B cell (primary cell): Measurements from ENCODE around the gene POU2F2. TPM values are rescaled to one million over a fixed set of nuclear protein-coding genes. Genes with fewer than 3 reads are reported as not detected.

Experiments
- ATAC-seq: fragments of 200-7000 bp; cut with Tn5 transposase; one replicate; pipeline ENCODE4 v1.10.0; 2021; ENCODE audit warnings: low read depth, mild to moderate bottlenecking, moderate number of reproducible peaks, moderate library complexity
- CTCF ChIA-PET: fragments of 350-600 bp; sonication (Branson Sonifier 250); formaldehyde crosslinking; loops from one replicate; lab custom pipeline; 2021; ENCODE audit warnings: antibody characterized with exemption, inconsistent platforms; lab: Charles Lee
- POLR2A ChIA-PET: fragments of 350-600 bp; sonication (Branson Sonifier 250); formaldehyde crosslinking; loops from one replicate; lab custom pipeline; 2021; ENCODE audit warnings: antibody characterized with exemption; lab: Charles Lee
- DNase-seq: peaks from one replicate; pipeline ENCODE4 v3.0.0; 2013
- H2AFZ ChIP-seq: 2 replicates; pipeline ENCODE4 v1.6.1; 2012; ENCODE audit warnings: mild to moderate bottlenecking, low read depth, low read length; ENCODE audit not compliant: insufficient read depth, poor library complexity, severe bottlenecking
- H3K27ac ChIP-seq, 2 donors: 1 replicate in 1 of 2; 2 replicates in 1 of 2; pipeline ENCODE4 v1.5.1; 2012 to 2013; ENCODE audit warnings: low read length in 2 of 2, mild to moderate bottlenecking in 2 of 2, moderate library complexity in 1 of 2
- H3K27me3 ChIP-seq, 4 experiments: fragments of 200-600 bp in 1 of 4; sonication (generic) in 1 of 4; replicated peaks in 1 of 4; 1 replicate in 2 of 4; 2 replicates in 2 of 4; pipeline versions ENCODE4 v1.6.1 to v1.7.0; 2013 to 2016; ENCODE audit warnings: low read length in 3 of 4, mild to moderate bottlenecking in 2 of 4, mixed read lengths in 1 of 4, moderate library complexity in 1 of 4; ENCODE audit not compliant: insufficient read depth in 4 of 4, control insufficient read depth in 3 of 4; ENCODE audit errors: control extremely low read depth in 1 of 4
- H3K36me3 ChIP-seq, 2 experiments: replicated peaks in 1 of 2; 1 replicate in 1 of 2; 2 replicates in 1 of 2; pipeline versions ENCODE4 v1.6.1 to v1.7.1; 2013; ENCODE audit warnings: low read length in 1 of 2; ENCODE audit not compliant: insufficient read depth in 2 of 2, control insufficient read depth in 1 of 2; ENCODE audit errors: control extremely low read depth in 1 of 2, extremely low read depth in 1 of 2
- H3K4me1 ChIP-seq, 2 donors: fragments of 200-600 bp in 1 of 2; sonication (generic) in 1 of 2; 1 replicate in 1 of 2; 2 replicates in 1 of 2; pipeline versions ENCODE4 v1.5.1 to v1.6.1; 2013 to 2017; ENCODE audit warnings: low read length in 2 of 2; ENCODE audit not compliant: control insufficient read depth in 2 of 2, insufficient read depth in 2 of 2
- H3K4me2 ChIP-seq: replicated peaks from 2 replicates; pipeline ENCODE3; 2012; ENCODE audit warnings: mild to moderate bottlenecking, low read depth, low read length; ENCODE audit not compliant: poor library complexity, severe bottlenecking
- H3K4me3 ChIP-seq, 5 experiments: fragments of 200-600 bp in 1 of 5; sonication (generic) in 1 of 5; 1 replicate in 3 of 5; 2 replicates in 2 of 5; pipeline versions ENCODE4 v1.5.1 to v1.7.0; 2011 to 2016; ENCODE audit warnings: low read length in 4 of 5, mild to moderate bottlenecking in 4 of 5, low read depth in 2 of 5, control low read depth in 1 of 5, moderate library complexity in 1 of 5; ENCODE audit not compliant: insufficient read depth in 1 of 5; ENCODE audit errors: control extremely low read depth in 1 of 5, extremely low read depth in 1 of 5
- H3K79me2 ChIP-seq: fragments of 200-600 bp; sonication (generic); one replicate; pipeline ENCODE4 v1.6.0; 2016; ENCODE audit warnings: low read length; ENCODE audit not compliant: control insufficient read depth, insufficient read depth
- H3K9ac ChIP-seq: fragments of 200-600 bp; sonication (generic); 2 replicates; pipeline ENCODE4 v1.6.1; 2017; ENCODE audit warnings: mild to moderate bottlenecking, low read length, moderate library complexity
- H3K9me3 ChIP-seq, 3 donors: one replicate each; pipeline versions ENCODE4 v1.6.1 to v1.7.1; 2013; ENCODE audit warnings: low read length in 2 of 3; ENCODE audit not compliant: control insufficient read depth in 2 of 3, insufficient read depth in 1 of 3; ENCODE audit errors: control extremely low read depth in 1 of 3
- H4K20me1 ChIP-seq: 2 replicates; pipeline ENCODE4 v1.6.0; 2012; ENCODE audit warnings: mild to moderate bottlenecking, low read length; ENCODE audit not compliant: insufficient read depth, control insufficient read depth, poor library complexity, severe bottlenecking
- H3K27ac Mint-ChIP-seq: one replicate; pipeline ENCODE4 v1.8.0; 2021; ENCODE audit warnings: mixed read lengths
- H3K27me3 Mint-ChIP-seq: one replicate; pipeline ENCODE4 v1.8.0; 2021; ENCODE audit warnings: mixed read lengths
- H3K4me1 Mint-ChIP-seq: one replicate; pipeline ENCODE4 v1.8.0; 2021; ENCODE audit warnings: mixed read lengths
- H3K4me3 Mint-ChIP-seq: one replicate; pipeline ENCODE4 v1.8.0; 2021; ENCODE audit warnings: mixed read lengths
- H3K9me3 Mint-ChIP-seq: one replicate; pipeline ENCODE4 v1.8.0; 2022; ENCODE audit warnings: mixed read lengths; ENCODE audit not compliant: insufficient read depth
- EZH2 ChIP-seq: IDR thresholded peaks from 2 replicates; pipeline ENCODE4 v1.6.1; 2012; ENCODE audit warnings: borderline replicate concordance, low read depth, mild to moderate bottlenecking, moderate library complexity, low read length; ENCODE audit not compliant: insufficient read depth, poor library complexity, severe bottlenecking
- WGBS: methylation state at CpG from one replicate; pipeline ENCODE4 v1.1.5; 2013; ENCODE audit warnings: missing lambda C conversion rate; ENCODE audit not compliant: insufficient coverage; 5-methylcytosine and 5-hydroxymethylcytosine counted together
- intact Hi-C: fragments of 100-400 bp; cut with micrococcal nuclease; formaldehyde crosslinking; loops from one replicate; pipeline ENCODE4 v1.10.0; 2022
- polyA plus RNA-seq: library from polyadenylated mRNA; depleted of rRNA; stranded (reverse); fragments of >200 nt; gene quantifications from 2 replicates; pipeline ENCODE4 v1.2.3, GENCODE V29; 2012
- total RNA-seq, 2 donors: library from RNA; stranded (reverse); fragments of 120-200 nt in 1 of 2; gene quantifications; 1 replicate in 1 of 2; 2 replicates in 1 of 2; pipeline versions ENCODE4 v1.2.3 to v1.2.4, GENCODE V29; 2013 to 2022
- TF ChIP-seq, protein P1 (sequence below): fragments of 200-600 bp; IDR thresholded peaks from one replicate; pipeline ENCODE4 v1.8.0; 2022; ENCODE audit warnings: antibody characterized with exemption, mild to moderate bottlenecking

The POU2F2 gene
- total and polyA plus RNA-seq, 2 donors (not counting 1 experiment from before 2014, with no cell fraction given), result 152 to 170 TPM

DNA sequence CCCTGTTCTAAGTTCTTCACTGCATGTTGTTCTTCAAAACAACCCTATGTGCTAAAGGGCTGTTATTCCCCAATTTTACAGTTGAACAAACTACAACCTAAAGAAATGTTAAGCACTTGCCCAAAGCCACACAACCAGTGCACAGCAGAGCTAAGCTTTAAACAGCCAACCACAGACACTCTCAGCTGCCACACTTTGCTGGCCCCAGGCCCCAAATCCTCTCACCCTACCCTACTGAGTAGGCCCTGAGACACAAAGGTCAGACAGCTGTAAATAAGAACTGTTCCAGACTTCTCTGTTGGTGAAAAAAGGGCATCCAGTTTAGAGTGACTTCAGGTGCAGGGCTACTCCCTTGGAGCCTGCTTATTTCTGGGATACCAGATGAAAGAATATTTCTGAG, 92.2 kb downstream of the POU2F2 start:
- no peak overlapping the region for H3K4me3 Mint-ChIP-seq
- Histone ChIP-seq H3K27ac (no peak overlapping the region), H3K9me3 (no peaks in the 10 kb centered on the region), H3K79me2 (no peaks in the 10 kb centered on the region), H3K27me3 (no peaks in the 10 kb centered on the region), H3K4me1 (no peaks in the 10 kb centered on the region), H3K36me3 (no peaks in the 10 kb centered on the region), H3K9ac (no peak overlapping the region), H3K4me2 (no peak overlapping the region), H2AFZ (no peak overlapping the region), H4K20me1 (no peaks in the 10 kb centered on the region), H3K4me3 (no peak overlapping the region)
- no peaks in the 10 kb centered on the region for H3K9me3 Mint-ChIP-seq
- no peak overlapping the region for H3K27ac Mint-ChIP-seq
- no peaks in the 10 kb centered on the region for H3K27me3 Mint-ChIP-seq
- ATAC-seq (no peak), DNase-seq (no peak)
- TF ChIP-seq, protein P1, sequence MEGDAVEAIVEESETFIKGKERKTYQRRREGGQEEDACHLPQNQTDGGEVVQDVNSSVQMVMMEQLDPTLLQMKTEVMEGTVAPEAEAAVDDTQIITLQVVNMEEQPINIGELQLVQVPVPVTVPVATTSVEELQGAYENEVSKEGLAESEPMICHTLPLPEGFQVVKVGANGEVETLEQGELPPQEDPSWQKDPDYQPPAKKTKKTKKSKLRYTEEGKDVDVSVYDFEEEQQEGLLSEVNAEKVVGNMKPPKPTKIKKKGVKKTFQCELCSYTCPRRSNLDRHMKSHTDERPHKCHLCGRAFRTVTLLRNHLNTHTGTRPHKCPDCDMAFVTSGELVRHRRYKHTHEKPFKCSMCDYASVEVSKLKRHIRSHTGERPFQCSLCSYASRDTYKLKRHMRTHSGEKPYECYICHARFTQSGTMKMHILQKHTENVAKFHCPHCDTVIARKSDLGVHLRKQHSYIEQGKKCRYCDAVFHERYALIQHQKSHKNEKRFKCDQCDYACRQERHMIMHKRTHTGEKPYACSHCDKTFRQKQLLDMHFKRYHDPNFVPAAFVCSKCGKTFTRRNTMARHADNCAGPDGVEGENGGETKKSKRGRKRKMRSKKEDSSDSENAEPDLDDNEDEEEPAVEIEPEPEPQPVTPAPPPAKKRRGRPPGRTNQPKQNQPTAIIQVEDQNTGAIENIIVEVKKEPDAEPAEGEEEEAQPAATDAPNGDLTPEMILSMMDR, result no peak
- no peak for TF ChIP-seq EZH2
- ChIA-PET CTCF (no interaction called here), POLR2A (no interaction called here)
- H3K4me1 Mint-ChIP-seq, result no peaks in the 10 kb centered on the region
- intact Hi-C loops, result no loop called here

DNA sequence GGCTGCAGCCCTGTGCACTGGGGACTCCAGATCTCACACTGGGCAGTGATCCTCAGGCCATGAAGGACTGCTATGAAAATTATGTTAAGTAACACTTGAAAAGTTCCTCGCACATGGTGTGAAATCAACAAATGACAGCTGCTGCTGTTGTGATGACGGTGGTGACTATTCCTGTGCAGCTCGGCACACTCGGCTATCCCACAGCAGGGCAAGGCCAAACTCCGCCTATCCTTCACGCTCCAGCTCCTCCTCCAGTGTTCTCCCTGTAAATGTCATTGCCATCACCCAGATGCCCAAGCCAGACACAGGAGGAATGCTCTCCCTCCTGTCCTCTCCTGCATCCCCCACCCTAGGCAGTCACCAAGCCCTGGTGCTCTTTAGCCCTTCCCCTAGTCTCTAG, 93.6 kb downstream of the POU2F2 start:
- DNase-seq, result no peak
- H4K20me1 ChIP-seq, result no peaks in the 10 kb centered on the region

More for the DNA sequence above, 93.6 kb downstream of the POU2F2 start:
- H3K27me3 ChIP-seq, result no peaks in the 10 kb centered on the region
- WGBS, result 96% methylated on average over 6 of the region's 6 CpGs
- no peak overlapping the region for H2AFZ ChIP-seq
- H3K4me1 ChIP-seq, result peaks cover 0 to 5% of the 10 kb centered on the region in 2 donors
- H3K27ac ChIP-seq, result no peak overlapping the region
- peaks cover 6% of the 10 kb centered on the region for H3K4me1 Mint-ChIP-seq
- H3K9ac ChIP-seq, result no peak overlapping the region
- H3K27ac Mint-ChIP-seq, result no peak overlapping the region
- no peaks in the 10 kb centered on the region for H3K79me2 ChIP-seq
- no peaks in the 10 kb centered on the region for H3K36me3 ChIP-seq
- no peak overlapping the region for H3K4me2 ChIP-seq
- TF ChIP-seq, protein P1, result no peak
- TF ChIP-seq EZH2, result no peak
- no peak overlapping the region for H3K4me3 Mint-ChIP-seq
- POLR2A ChIA-PET, result no interaction called here
- ATAC-seq, result no peak
- H3K4me3 ChIP-seq, result no peak overlapping the region
- intact Hi-C loops, result no loop called here
- no peaks in the 10 kb centered on the region for H3K27me3 Mint-ChIP-seq
- CTCF ChIA-PET, result interaction anchor here (0.6 to 1.6 kb wide), 3 partner anchors 8 to 71 kb away, joined by 3 to 5 read pairs (median 3); no protein-coding TSS in a partner anchor
- no peaks in the 10 kb centered on the region for H3K9me3 ChIP-seq
- H3K9me3 Mint-ChIP-seq, result no peaks in the 10 kb centered on the region
